ENCODE results near the gene GET4. TPM values are rescaled to one million over a fixed set of nuclear protein-coding genes. Genes with fewer than 3 reads are reported as not detected.

Gene GET4
- total and polyA plus RNA-seq, 2 of the 4 experiments (the other 2 are of a cell fraction): 11.3 to 30.9 TPM

DNA sequence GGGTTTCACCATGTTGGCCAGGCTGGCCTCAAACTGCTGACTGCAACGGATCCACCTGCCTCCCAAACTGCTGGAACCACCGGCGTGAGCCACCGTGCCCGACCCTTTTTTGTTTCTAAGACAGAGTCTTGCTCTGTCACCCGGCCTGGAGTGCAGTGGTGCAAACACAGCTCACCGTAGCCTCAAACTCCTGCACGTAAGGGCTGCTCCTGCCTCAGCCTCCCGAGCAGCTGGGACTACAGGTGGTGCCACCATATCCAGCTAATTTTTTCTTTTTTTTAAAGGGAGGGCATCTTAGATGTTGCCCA lies 41.7 kb downstream of the GET4 start:
- WGBS, 2 experiments (ENCODE audit: extremely low coverage in 2 of 2, insufficient read length in 1 of 2): 80% methylated on average over 6 of the region's 9 CpGs; no CpG with 5 or more reads in 1 of the 2 experiments
- no peak overlapping the region for H3K4ac ChIP-seq (ENCODE audit: low read depth, low read length)
- H3K18ac ChIP-seq (ENCODE audit: low read depth, low read length): no peak overlapping the region
- H3K56ac ChIP-seq (ENCODE audit: extremely low read depth, insufficient read depth, low read length): no peak overlapping the region
- no peak overlapping the region for H3K23ac ChIP-seq (ENCODE audit: low read depth, low read length)
- POLR2A ChIA-PET (ENCODE audit: unreplicated experiment): no interaction called here
- intact Hi-C loops (cut with micrococcal nuclease): no loop called here
- H3K9me3 ChIP-seq (ENCODE audit: control insufficient read depth, insufficient read depth, low read length): no peaks in the 10 kb centered on the region
- H3K9ac ChIP-seq (ENCODE audit: low read depth, low read length): no peak overlapping the region
- H4K20me1 ChIP-seq (ENCODE audit: insufficient read depth, low read length): no peaks in the 10 kb centered on the region
- no peak for DNase-seq
- H3K4me2 ChIP-seq (ENCODE audit: low read depth, low read length): no peak overlapping the region
- dilution Hi-C loops (cut with HindIII; ENCODE audit: low sequenced_read_pairs, unreplicated experiment): no loop called here
- no peak overlapping the region for H2BK5ac ChIP-seq (ENCODE audit: low read depth, low read length, poor library complexity, severe bottlenecking)
- H2BK15ac ChIP-seq (ENCODE audit: low read depth, low read length): no peak overlapping the region
- no peak overlapping the region for H4K8ac ChIP-seq (ENCODE audit: low read depth in 2 of 2, low read length in 2 of 2)
- CTCF ChIA-PET: no interaction called here
- H3K27me3 ChIP-seq (ENCODE audit: control insufficient read depth, insufficient read depth, low read length): no peaks in the 10 kb centered on the region
- peaks cover under 1% of the 10 kb centered on the region; the same call in 1 of the 2 replicates for H3K4me1 ChIP-seq (ENCODE audit: control insufficient read depth, insufficient read depth, low read length)
- no peak overlapping the region for H4K5ac ChIP-seq (ENCODE audit: low read depth, low read length)
- no peak overlapping the region for H3K27ac ChIP-seq (ENCODE audit: insufficient read depth, low read length)
- TF ChIP-seq, protein P1, sequence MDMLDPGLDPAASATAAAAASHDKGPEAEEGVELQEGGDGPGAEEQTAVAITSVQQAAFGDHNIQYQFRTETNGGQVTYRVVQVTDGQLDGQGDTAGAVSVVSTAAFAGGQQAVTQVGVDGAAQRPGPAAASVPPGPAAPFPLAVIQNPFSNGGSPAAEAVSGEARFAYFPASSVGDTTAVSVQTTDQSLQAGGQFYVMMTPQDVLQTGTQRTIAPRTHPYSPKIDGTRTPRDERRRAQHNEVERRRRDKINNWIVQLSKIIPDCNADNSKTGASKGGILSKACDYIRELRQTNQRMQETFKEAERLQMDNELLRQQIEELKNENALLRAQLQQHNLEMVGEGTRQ (IDR thresholded peaks at IDR 0.05; ENCODE audit: low read depth, low read length): no peak
- no peak for TF ChIP-seq RFX5 (IDR thresholded peaks at IDR 0.05; ENCODE audit: low read depth, low read length)
- TF ChIP-seq FOS (IDR thresholded peaks at IDR 0.05; ENCODE audit: low read depth, low read length): no peak
- no peak for TF ChIP-seq CEBPB (IDR thresholded peaks at IDR 0.05; ENCODE audit: low read depth, low read length)
- no peak for TF ChIP-seq NFE2L2 (IDR thresholded peaks at IDR 0.05; ENCODE audit: low read depth, low read length)
- TF ChIP-seq MAFK (IDR thresholded peaks at IDR 0.05; ENCODE audit: low read depth, low read length): no peak
- TF ChIP-seq BHLHE40 (IDR thresholded peaks at IDR 0.05; ENCODE audit: low read depth, low read length): no peak
- TF ChIP-seq, protein P2, sequence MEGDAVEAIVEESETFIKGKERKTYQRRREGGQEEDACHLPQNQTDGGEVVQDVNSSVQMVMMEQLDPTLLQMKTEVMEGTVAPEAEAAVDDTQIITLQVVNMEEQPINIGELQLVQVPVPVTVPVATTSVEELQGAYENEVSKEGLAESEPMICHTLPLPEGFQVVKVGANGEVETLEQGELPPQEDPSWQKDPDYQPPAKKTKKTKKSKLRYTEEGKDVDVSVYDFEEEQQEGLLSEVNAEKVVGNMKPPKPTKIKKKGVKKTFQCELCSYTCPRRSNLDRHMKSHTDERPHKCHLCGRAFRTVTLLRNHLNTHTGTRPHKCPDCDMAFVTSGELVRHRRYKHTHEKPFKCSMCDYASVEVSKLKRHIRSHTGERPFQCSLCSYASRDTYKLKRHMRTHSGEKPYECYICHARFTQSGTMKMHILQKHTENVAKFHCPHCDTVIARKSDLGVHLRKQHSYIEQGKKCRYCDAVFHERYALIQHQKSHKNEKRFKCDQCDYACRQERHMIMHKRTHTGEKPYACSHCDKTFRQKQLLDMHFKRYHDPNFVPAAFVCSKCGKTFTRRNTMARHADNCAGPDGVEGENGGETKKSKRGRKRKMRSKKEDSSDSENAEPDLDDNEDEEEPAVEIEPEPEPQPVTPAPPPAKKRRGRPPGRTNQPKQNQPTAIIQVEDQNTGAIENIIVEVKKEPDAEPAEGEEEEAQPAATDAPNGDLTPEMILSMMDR (conservative IDR thresholded peaks at IDR 0.05; ENCODE audit: low read depth, low read length): no peak
- TF ChIP-seq MXI1 (IDR thresholded peaks at IDR 0.05; ENCODE audit: borderline replicate concordance, low read depth, low read length): no peak
- TF ChIP-seq, protein P3, sequence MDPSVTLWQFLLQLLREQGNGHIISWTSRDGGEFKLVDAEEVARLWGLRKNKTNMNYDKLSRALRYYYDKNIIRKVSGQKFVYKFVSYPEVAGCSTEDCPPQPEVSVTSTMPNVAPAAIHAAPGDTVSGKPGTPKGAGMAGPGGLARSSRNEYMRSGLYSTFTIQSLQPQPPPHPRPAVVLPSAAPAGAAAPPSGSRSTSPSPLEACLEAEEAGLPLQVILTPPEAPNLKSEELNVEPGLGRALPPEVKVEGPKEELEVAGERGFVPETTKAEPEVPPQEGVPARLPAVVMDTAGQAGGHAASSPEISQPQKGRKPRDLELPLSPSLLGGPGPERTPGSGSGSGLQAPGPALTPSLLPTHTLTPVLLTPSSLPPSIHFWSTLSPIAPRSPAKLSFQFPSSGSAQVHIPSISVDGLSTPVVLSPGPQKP (IDR thresholded peaks at IDR 0.05; ENCODE audit: borderline replicate concordance, low read depth, low read length): no peak
- TF ChIP-seq POLR2A (IDR thresholded peaks at IDR 0.05; ENCODE audit: low read depth, low read length): no peak
- no peak for TF ChIP-seq RCOR1 (IDR thresholded peaks at IDR 0.05; ENCODE audit: insufficient replicate concordance, low read length)
- H2AK5ac ChIP-seq (ENCODE audit: low read depth, low read length): no peak overlapping the region
- BruUV-seq (replicated peaks): no TSS peak
- in situ Hi-C loops (cut with MboI; ENCODE audit: low sequenced_read_pairs): no loop called here
- no peak overlapping the region for H4K91ac ChIP-seq (ENCODE audit: insufficient read depth, low read depth, low read length)
- no peak for ATAC-seq (ENCODE audit: low read depth)
- no peak overlapping the region for H2BK20ac ChIP-seq (ENCODE audit: low read depth, low read length)
- no peaks in the 10 kb centered on the region for H3K9me1 ChIP-seq (ENCODE audit: insufficient read depth, low read length)
- H2AFZ ChIP-seq (replicated peaks; ENCODE audit: low read length, poor library complexity): no peak overlapping the region
- no peak overlapping the region for H2AK9ac ChIP-seq (replicated peaks; ENCODE audit: low read depth, low read length, poor library complexity)
- no peaks in the 10 kb centered on the region for H3K36me3 ChIP-seq (ENCODE audit: control insufficient read depth, insufficient read depth, low read length)
- no peak overlapping the region for H3K4me3 ChIP-seq (ENCODE audit: insufficient read depth, low read depth, low read length)
- no peaks in the 10 kb centered on the region for H3K79me1 ChIP-seq (ENCODE audit: low read depth in 1 of 2, low read length in 2 of 2)
- H3K14ac ChIP-seq (replicated peaks; ENCODE audit: low read depth, low read length): no peak overlapping the region
- no peak overlapping the region for H2BK120ac ChIP-seq (ENCODE audit: low read depth, low read length)

All from IMR-90 (cell line).